ENCODE measurements around the gene SETBP1. TPM values are rescaled to one million over a fixed set of nuclear protein-coding genes. Genes with fewer than 3 reads are reported as not detected.

Gene SETBP1
- total RNA-seq, 1 experiment from 2014 or later: 9.6 TPM

- TF ChIP-seq ZNF423 (CRISPR knock-in tag; IDR thresholded peaks at IDR 0.05) (no peak), SOX15 (CRISPR knock-in tag; IDR thresholded peaks at IDR 0.05) (no peak), OVOL2 (CRISPR knock-in tag; IDR thresholded peaks at IDR 0.05; ENCODE audit: borderline replicate concordance) (no peak)
These were observed 12.3 kb upstream of the SETBP1 start (continued) for GRCh38 chr18:44668270-44668975.

- ChIA-PET POLR2A (no interaction called here), CTCF (no interaction called here)
- H3K4me3 Mint-ChIP-seq: no peak overlapping the region
- no peaks in the 10 kb centered on the region for H3K36me3 Mint-ChIP-seq
- TF ChIP-seq FOXJ3 (CRISPR knock-in tag; IDR thresholded peaks at IDR 0.05; ENCODE audit: borderline replicate concordance): no peak
- no peak for TF ChIP-seq ZNF219 (CRISPR knock-in tag; IDR thresholded peaks at IDR 0.05; ENCODE audit: borderline replicate concordance)
- TF ChIP-seq E2F1 (CRISPR knock-in tag; IDR thresholded peaks at IDR 0.05): no peak
- TF ChIP-seq SMAD3 (CRISPR knock-in tag; IDR thresholded peaks at IDR 0.05; ENCODE audit: borderline replicate concordance): no peak
- no peak for TF ChIP-seq OVOL2 (CRISPR knock-in tag; IDR thresholded peaks at IDR 0.05; ENCODE audit: borderline replicate concordance)
- TF ChIP-seq ZBTB43 (CRISPR knock-in tag; IDR thresholded peaks at IDR 0.05): no peak
- no peak for TF ChIP-seq GABPB1 (CRISPR knock-in tag; IDR thresholded peaks at IDR 0.05)
- TF ChIP-seq ZNF121 (CRISPR knock-in tag; IDR thresholded peaks at IDR 0.05): no peak
- H3K9me3 Mint-ChIP-seq: no peaks in the 10 kb centered on the region
- DNase-seq (ENCODE audit: low spot score): no peak
- no peak for ATAC-seq
- H3K27ac Mint-ChIP-seq: no peak overlapping the region
- peaks cover 19% of the 10 kb centered on the region for H3K4me1 Mint-ChIP-seq
- H3K27me3 Mint-ChIP-seq (ENCODE audit: low read depth): no peaks in the 10 kb centered on the region; the same call in 1 of the 2 replicates
These were observed 8.8 kb upstream of the SETBP1 start for GRCh38 chr18:44671914-44672313.

- POLR2A ChIA-PET: no interaction called here
- no peak for DNase-seq (ENCODE audit: low spot score)
- ATAC-seq: no peak
- Mint-ChIP-seq H3K27ac (no peak overlapping the region), H3K27me3 (ENCODE audit: low read depth) (no peaks in the 10 kb centered on the region; the same call in 1 of the 2 replicates), H3K36me3 (no peaks in the 10 kb centered on the region), H3K9me3 (no peaks in the 10 kb centered on the region), H3K4me3 (no peak overlapping the region), H3K4me1 (peaks cover 17% of the 10 kb centered on the region)
- CTCF ChIA-PET: no interaction called here
- TF ChIP-seq NFE2L1 (CRISPR knock-in tag; IDR thresholded peaks at IDR 0.05) (no peak), PREB (CRISPR knock-in tag; IDR thresholded peaks at IDR 0.05; ENCODE audit: borderline replicate concordance) (no peak), SP1 (CRISPR knock-in tag; conservative IDR thresholded peaks at IDR 0.05) (no peak), HMGA2 (CRISPR knock-in tag; IDR thresholded peaks at IDR 0.05) (no peak), NR3C1 (CRISPR knock-in tag; conservative IDR thresholded peaks at IDR 0.05; ENCODE audit: low read depth) (no peak), CDX4 (CRISPR knock-in tag; IDR thresholded peaks at IDR 0.05; ENCODE audit: borderline replicate concordance) (no peak), ZNF416 (CRISPR knock-in tag; IDR thresholded peaks at IDR 0.05) (no peak), ZBTB43 (CRISPR knock-in tag; IDR thresholded peaks at IDR 0.05) (no peak), RELA (CRISPR knock-in tag; IDR thresholded peaks at IDR 0.05; ENCODE audit: borderline replicate concordance) (no peak), GTF2I (CRISPR knock-in tag; conservative IDR thresholded peaks at IDR 0.05) (no peak), ATF1 (CRISPR knock-in tag; IDR thresholded peaks at IDR 0.05) (no peak), CREM (CRISPR knock-in tag; IDR thresholded peaks at IDR 0.05) (no peak), FOXP4 (CRISPR knock-in tag; IDR thresholded peaks at IDR 0.05) (no peak), ATF2 (CRISPR knock-in tag; IDR thresholded peaks at IDR 0.05; ENCODE audit: borderline replicate concordance, low read depth) (no peak)
These were observed 8.2 kb upstream of the SETBP1 start for GRCh38 chr18:44672506-44672905.
